GM23338 (cell line): Measurements from ENCODE around the gene DNASE1L2. TPM values are rescaled to one million over a fixed set of nuclear protein-coding genes. Genes with fewer than 3 reads are reported as not detected.

ENCODE experiments used
- ATAC-seq: fragments of 200-7000 bp; cut with Tn5 transposase; 3 replicates; pipeline ENCODE4 v1.9.1; 2020
- DNase-seq: peaks from one replicate; pipeline ENCODE4 v3.0.0-alpha.2; 2015; ENCODE audit warnings: low spot score
- H2AFZ ChIP-seq: fragments of 200-600 bp; sonication (generic); 2 replicates; pipeline ENCODE4 v1.8.0; 2016; ENCODE audit warnings: antibody characterized with exemption, mild to moderate bottlenecking, moderate library complexity
- H3F3A ChIP-seq: fragments of 200-600 bp; sonication (generic); replicated peaks from 2 replicates; pipeline ENCODE4 v1.8.0; 2017; ENCODE audit warnings: antibody characterized with exemption, mixed run types, low read depth
- H3K27ac ChIP-seq: fragments of 200-600 bp; sonication (generic); 2 replicates; pipeline ENCODE4 v1.6.1; 2016; ENCODE audit warnings: low read depth
- H3K27me3 ChIP-seq: fragments of 200-600 bp; sonication (generic); 2 replicates; pipeline ENCODE4 v1.8.0; 2016; ENCODE audit warnings: mild to moderate bottlenecking, mixed run types, moderate library complexity; ENCODE audit not compliant: insufficient read depth
- H3K36me3 ChIP-seq: fragments of 200-600 bp; sonication (generic); 2 replicates; pipeline ENCODE4 v1.8.0; 2016; ENCODE audit warnings: mild to moderate bottlenecking; ENCODE audit not compliant: insufficient read depth
- H3K4me1 ChIP-seq: fragments of 200-600 bp; sonication (generic); 2 replicates; pipeline ENCODE4 v1.8.0; 2016; ENCODE audit warnings: mild to moderate bottlenecking, moderate library complexity; ENCODE audit not compliant: insufficient read depth
- H3K4me2 ChIP-seq: fragments of 200-600 bp; sonication (generic); 2 replicates; pipeline ENCODE4 v1.7.1; 2017; ENCODE audit warnings: mixed run types
- H3K4me3 ChIP-seq: fragments of 200-600 bp; sonication (generic); 2 replicates; pipeline ENCODE4 v1.6.1; 2016; ENCODE audit warnings: mixed run types
- H3K79me2 ChIP-seq: fragments of 200-600 bp; sonication (generic); replicated peaks from 2 replicates; pipeline ENCODE4 v1.8.0; 2017; ENCODE audit warnings: mild to moderate bottlenecking; ENCODE audit not compliant: insufficient read depth
- H3K9me2 ChIP-seq: fragments of 200-600 bp; sonication (generic); 2 replicates; pipeline ENCODE4 v1.8.0; 2017; ENCODE audit not compliant: insufficient read depth
- H4K20me1 ChIP-seq: fragments of 200-600 bp; sonication (generic); replicated peaks from 2 replicates; pipeline ENCODE4 v1.8.0; 2017; ENCODE audit warnings: mild to moderate bottlenecking; ENCODE audit not compliant: insufficient read depth
- H3K27ac Mint-ChIP-seq: 2 replicates; pipeline ENCODE4 v1.8.0; 2020; ENCODE audit warnings: inconsistent platforms, mild to moderate bottlenecking, moderate library complexity, mixed read lengths
- H3K27me3 Mint-ChIP-seq: 3 replicates; pipeline ENCODE4 v1.8.0; 2022; ENCODE audit warnings: low read depth, mild to moderate bottlenecking, moderate library complexity, mixed read lengths, inconsistent platforms; ENCODE audit not compliant: insufficient read depth, poor library complexity
- H3K36me3 Mint-ChIP-seq: 3 replicates; pipeline ENCODE4 v1.8.0; 2021; ENCODE audit warnings: low read depth, mild to moderate bottlenecking, inconsistent platforms, moderate library complexity, mixed read lengths
- H3K4me1 Mint-ChIP-seq: 3 replicates; pipeline ENCODE4 v1.8.0; 2020; ENCODE audit warnings: mild to moderate bottlenecking, inconsistent platforms, mixed read lengths
- H3K4me3 Mint-ChIP-seq: 3 replicates; pipeline ENCODE4 v1.8.0; 2021; ENCODE audit warnings: moderate library complexity, mild to moderate bottlenecking, inconsistent platforms, mixed read lengths
- H3K9me3 Mint-ChIP-seq: 3 replicates; pipeline ENCODE4 v1.8.0; 2020; ENCODE audit warnings: moderate library complexity, mild to moderate bottlenecking, inconsistent platforms, mixed read lengths
- CREB1 ChIP-seq: fragments of 250-450 bp; sonication (Bioruptor Pico); IDR thresholded peaks from 2 replicates; pipeline ENCODE4 v1.5.0; 2020; ENCODE audit warnings: low read depth, mild to moderate bottlenecking, moderate library complexity
- CTCF ChIP-seq, 2 experiments: fragments of 200-600 bp in 1 of 2; sonication (generic) in 1 of 2; conservative IDR thresholded peaks; 2 replicates each; pipeline versions ENCODE4 v1.5.1 to v1.6.1; 2016 to 2017; ENCODE audit warnings: antibody characterized with exemption in 2 of 2, low read depth in 2 of 2, mild to moderate bottlenecking in 2 of 2, moderate library complexity in 1 of 2
- ETS1 ChIP-seq: IDR thresholded peaks from 2 replicates; pipeline ENCODE4 v1.6.1; 2016; ENCODE audit warnings: antibody characterized with exemption
- EZH2 ChIP-seq: fragments of 200-600 bp; sonication (generic); IDR thresholded peaks from one replicate; pipeline ENCODE4 v1.8.0; 2017; ENCODE audit warnings: antibody characterized with exemption, mild to moderate bottlenecking, low read depth; ENCODE audit not compliant: unreplicated experiment
- EZH2phosphoT487 ChIP-seq: fragments of 200-600 bp; sonication (generic); IDR thresholded peaks from one replicate; pipeline ENCODE4 v1.8.1; 2018; ENCODE audit warnings: antibody characterized with exemption; ENCODE audit not compliant: unreplicated experiment
- JUNB ChIP-seq: IDR thresholded peaks from one replicate; pipeline ENCODE4 v1.6.1; 2016; ENCODE audit warnings: antibody characterized with exemption; ENCODE audit not compliant: unreplicated experiment
- NANOG ChIP-seq: IDR thresholded peaks from 2 replicates; pipeline ENCODE4 v1.6.1; 2016; ENCODE audit warnings: antibody characterized with exemption, borderline replicate concordance
- POLR2AphosphoS5 ChIP-seq: IDR thresholded peaks from 2 replicates; pipeline ENCODE4 v1.6.1; 2016; ENCODE audit warnings: antibody characterized with exemption, low read depth
- REST ChIP-seq: IDR thresholded peaks from one replicate; pipeline ENCODE4 v1.6.1; 2018; ENCODE audit warnings: antibody characterized with exemption; ENCODE audit not compliant: unreplicated experiment
- STAT1 ChIP-seq: IDR thresholded peaks from one replicate; pipeline ENCODE4 v1.6.1; 2016; ENCODE audit warnings: antibody characterized with exemption; ENCODE audit not compliant: unreplicated experiment
- ZNF114 ChIP-seq: fragments of 250-450 bp; sonication (Bioruptor Pico); IDR thresholded peaks from 2 replicates; pipeline ENCODE4 v1.5.0; 2020; ENCODE audit warnings: mild to moderate bottlenecking, moderate library complexity
- ZNF331 ChIP-seq: fragments of 250-450 bp; sonication (Bioruptor Pico); IDR thresholded peaks from 2 replicates; pipeline ENCODE4 v1.5.0; 2020; ENCODE audit warnings: low read depth, mild to moderate bottlenecking, moderate library complexity
- ZNF462 ChIP-seq: fragments of 250-450 bp; sonication (Bioruptor Pico); IDR thresholded peaks from 2 replicates; pipeline ENCODE4 v1.5.0; 2020; ENCODE audit warnings: mild to moderate bottlenecking, moderate library complexity
- polyA plus RNA-seq: library from polyadenylated mRNA; unstranded; fragments of >200 nt; fragmentation: Nextera tagmentation; extraction: Ambion mirVana; gene quantifications from 2 replicates; pipeline ENCODE4 v1.2.1, GENCODE V29; 2016
- total RNA-seq: library from RNA; depleted of rRNA; stranded (reverse); fragments of >200 nt; shearing (Covaris generic); gene quantifications from 2 replicates; pipeline ENCODE4 v1.2.3, GENCODE V29; 2014

The DNASE1L2 gene
- total and polyA plus RNA-seq, 2 experiments from 2014 or later, result 0.23 TPM; not detected in 1

- H3K27me3 ChIP-seq, result no peaks in the 10 kb centered on the region
- peaks cover 10% of the 10 kb centered on the region; the same call in 1 of the 2 replicates for H3K4me1 ChIP-seq
- Mint-ChIP-seq H3K4me1 (peaks cover 26% of the 10 kb centered on the region), H3K36me3 (peaks cover 35% of the 10 kb centered on the region), H3K4me3 (no peak overlapping the region), H3K27me3 (peaks cover 22% of the 10 kb centered on the region), H3K9me3 (no peaks in the 10 kb centered on the region), H3K27ac (no peak overlapping the region)
- no peak overlapping the region for H3K4me2 ChIP-seq
- H3K36me3 ChIP-seq, result 0 out of 2 replicates have a peak, but pooled peaks cover 5% of the 10 kb centered on the region
- H3K9me2 ChIP-seq, result no peaks in the 10 kb centered on the region
- no peak overlapping the region for H2AFZ ChIP-seq
- no peak for TF ChIP-seq EZH2
- TF ChIP-seq ZNF331 (CRISPR knock-in tag), result no peak
- TF ChIP-seq STAT1, result no peak
- TF ChIP-seq CTCF (conservative IDR thresholded peaks at IDR 0.05; ENCODE audit: low read depth in 2 of 2), result no peak
- TF ChIP-seq ZNF462 (CRISPR knock-in tag), result no peak
- TF ChIP-seq REST, result no peak
- TF ChIP-seq ETS1, result no peak
- no peak for TF ChIP-seq NANOG
- TF ChIP-seq POLR2AphosphoS5, result no peak
- no peak for TF ChIP-seq EZH2phosphoT487
- no peak for TF ChIP-seq ZNF114 (CRISPR knock-in tag)
- TF ChIP-seq CREB1 (CRISPR knock-in tag), result no peak
- TF ChIP-seq JUNB, result no peak
- H3K4me3 ChIP-seq, result no peak overlapping the region
- ATAC-seq (no peak), DNase-seq (no peak)
- no peak overlapping the region for H3K27ac ChIP-seq
- peaks cover 29% of the 10 kb centered on the region; the same call in 1 of the 2 replicates for H3F3A ChIP-seq
- peaks cover 16% of the 10 kb centered on the region for H3K79me2 ChIP-seq
- peaks cover 18% of the 10 kb centered on the region for H4K20me1 ChIP-seq
These were observed 26.3 kb upstream of the DNASE1L2 start for GRCh38 chr16:2210009-2210332.
